ENCODE results near the gene MAST3.

- TF ChIP-seq, protein P1, sequence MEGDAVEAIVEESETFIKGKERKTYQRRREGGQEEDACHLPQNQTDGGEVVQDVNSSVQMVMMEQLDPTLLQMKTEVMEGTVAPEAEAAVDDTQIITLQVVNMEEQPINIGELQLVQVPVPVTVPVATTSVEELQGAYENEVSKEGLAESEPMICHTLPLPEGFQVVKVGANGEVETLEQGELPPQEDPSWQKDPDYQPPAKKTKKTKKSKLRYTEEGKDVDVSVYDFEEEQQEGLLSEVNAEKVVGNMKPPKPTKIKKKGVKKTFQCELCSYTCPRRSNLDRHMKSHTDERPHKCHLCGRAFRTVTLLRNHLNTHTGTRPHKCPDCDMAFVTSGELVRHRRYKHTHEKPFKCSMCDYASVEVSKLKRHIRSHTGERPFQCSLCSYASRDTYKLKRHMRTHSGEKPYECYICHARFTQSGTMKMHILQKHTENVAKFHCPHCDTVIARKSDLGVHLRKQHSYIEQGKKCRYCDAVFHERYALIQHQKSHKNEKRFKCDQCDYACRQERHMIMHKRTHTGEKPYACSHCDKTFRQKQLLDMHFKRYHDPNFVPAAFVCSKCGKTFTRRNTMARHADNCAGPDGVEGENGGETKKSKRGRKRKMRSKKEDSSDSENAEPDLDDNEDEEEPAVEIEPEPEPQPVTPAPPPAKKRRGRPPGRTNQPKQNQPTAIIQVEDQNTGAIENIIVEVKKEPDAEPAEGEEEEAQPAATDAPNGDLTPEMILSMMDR (IDR thresholded peaks at IDR 0.05): peak; percentile 68 to 80 (median 74)
- TF ChIP-seq POLR2A (IDR thresholded peaks at IDR 0.05): no peak
These were observed 70.5 kb downstream of the MAST3 start for GRCh38 chr19:18167975-18168645.
